ENCODE data around the gene CCDC73.

- TF ChIP-seq, protein P1, sequence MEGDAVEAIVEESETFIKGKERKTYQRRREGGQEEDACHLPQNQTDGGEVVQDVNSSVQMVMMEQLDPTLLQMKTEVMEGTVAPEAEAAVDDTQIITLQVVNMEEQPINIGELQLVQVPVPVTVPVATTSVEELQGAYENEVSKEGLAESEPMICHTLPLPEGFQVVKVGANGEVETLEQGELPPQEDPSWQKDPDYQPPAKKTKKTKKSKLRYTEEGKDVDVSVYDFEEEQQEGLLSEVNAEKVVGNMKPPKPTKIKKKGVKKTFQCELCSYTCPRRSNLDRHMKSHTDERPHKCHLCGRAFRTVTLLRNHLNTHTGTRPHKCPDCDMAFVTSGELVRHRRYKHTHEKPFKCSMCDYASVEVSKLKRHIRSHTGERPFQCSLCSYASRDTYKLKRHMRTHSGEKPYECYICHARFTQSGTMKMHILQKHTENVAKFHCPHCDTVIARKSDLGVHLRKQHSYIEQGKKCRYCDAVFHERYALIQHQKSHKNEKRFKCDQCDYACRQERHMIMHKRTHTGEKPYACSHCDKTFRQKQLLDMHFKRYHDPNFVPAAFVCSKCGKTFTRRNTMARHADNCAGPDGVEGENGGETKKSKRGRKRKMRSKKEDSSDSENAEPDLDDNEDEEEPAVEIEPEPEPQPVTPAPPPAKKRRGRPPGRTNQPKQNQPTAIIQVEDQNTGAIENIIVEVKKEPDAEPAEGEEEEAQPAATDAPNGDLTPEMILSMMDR (IDR thresholded peaks at IDR 0.05): no peak
- TF ChIP-seq POLR2A (IDR thresholded peaks at IDR 0.05) (no peak), EP300 (IDR thresholded peaks at IDR 0.05) (no peak)
These were observed 221.2 kb downstream of the CCDC73 start for GRCh38 chr11:32573228-32573627.

All from tibial nerve (tissue), 4 donors.